Measurements from ENCODE around the gene TANC1. TPM values are rescaled to one million over a fixed set of nuclear protein-coding genes. Genes with fewer than 3 reads are reported as not detected.
"Not testable (repeated sequence)": the region's sequence is repeated elsewhere in the genome, so short reads cannot be mapped to it uniquely, and the experiment has no call there.

The TANC1 gene
- total RNA-seq, 2 experiments from 2014 or later, result 0.15 to 0.25 TPM

GRCh38 chr2:159077869-159078268 is 109.4 kb downstream of the TANC1 start:
- CTCF ChIA-PET, result no interaction called here
- POLR2A ChIA-PET, result no interaction called here

- CTCF ChIA-PET, result no interaction called here
- POLR2A ChIA-PET, result no interaction called here
Measured at GRCh38 chr2:159078443-159078842, 110.0 kb downstream of the TANC1 start.

- POLR2A ChIA-PET, result no interaction called here
- CTCF ChIA-PET, result no interaction called here
Measured at GRCh38 chr2:159080641-159081040, 112.2 kb downstream of the TANC1 start.

- CTCF ChIA-PET, result no interaction called here
- POLR2A ChIA-PET, result no interaction called here
Measured at GRCh38 chr2:159082119-159082518, 113.7 kb downstream of the TANC1 start.

GRCh38 chr2:159084384-159085370 is 116.2 kb downstream of the TANC1 start:
- POLR2A ChIA-PET, result no interaction called here

GRCh38 chr2:159086342-159086741 is 117.9 kb downstream of the TANC1 start:
- ChIA-PET CTCF (no interaction called here), POLR2A (no interaction called here)

More at GRCh38 chr2:159084384-159085370, 116.2 kb downstream of the TANC1 start:
- CTCF ChIA-PET, result no interaction called here

GRCh38 chr2:159086826-159087225 is 118.4 kb downstream of the TANC1 start:
- CTCF ChIA-PET, result no interaction called here
- POLR2A ChIA-PET, result no interaction called here

- POLR2A ChIA-PET, result no interaction called here
- CTCF ChIA-PET, result no interaction called here
Measured at GRCh38 chr2:159088906-159089305, 120.5 kb downstream of the TANC1 start.

- POLR2A ChIA-PET, result no interaction called here
- CTCF ChIA-PET, result no interaction called here
Measured at GRCh38 chr2:159089543-159089942, 121.1 kb downstream of the TANC1 start.

GRCh38 chr2:159090514-159091201 is 122.2 kb downstream of the TANC1 start:
- ChIA-PET POLR2A (no interaction called here), CTCF (no interaction called here)

- CTCF ChIA-PET, result no interaction called here
- POLR2A ChIA-PET, result no interaction called here
Measured at GRCh38 chr2:159091381-159091780, 122.9 kb downstream of the TANC1 start.

- ChIA-PET POLR2A (no interaction called here), CTCF (no interaction called here)
Measured at GRCh38 chr2:159091976-159092375, 123.5 kb downstream of the TANC1 start.

GRCh38 chr2:159093497-159093896 is 125.1 kb downstream of the TANC1 start:
- POLR2A ChIA-PET, result no interaction called here
- CTCF ChIA-PET, result no interaction called here

GRCh38 chr2:159094173-159094737 is 125.8 kb downstream of the TANC1 start:
- ChIA-PET CTCF (no interaction called here), POLR2A (no interaction called here)

- ChIA-PET CTCF (no interaction called here), POLR2A (no interaction called here)
Measured at GRCh38 chr2:159095813-159096212, 127.4 kb downstream of the TANC1 start.

GRCh38 chr2:159096302-159096855 is 127.9 kb downstream of the TANC1 start:
- CTCF ChIA-PET, POLR2A ChIA-PET: not testable (repeated sequence)

GRCh38 chr2:159096901-159097300 is 128.5 kb downstream of the TANC1 start:
- ChIA-PET POLR2A (no interaction called here), CTCF (no interaction called here)

- ChIA-PET CTCF (no interaction called here), POLR2A (no interaction called here)
Measured at GRCh38 chr2:159098361-159098760, 129.9 kb downstream of the TANC1 start.

GRCh38 chr2:159098921-159099411 is 130.5 kb downstream of the TANC1 start:
- CTCF ChIA-PET, result interaction anchor here (0.7 kb wide), 1 partner anchor 51 kb away, joined by 3 read pairs; no protein-coding TSS in a partner anchor
- POLR2A ChIA-PET, result no interaction called here

GRCh38 chr2:159101755-159102489 is 133.5 kb downstream of the TANC1 start:
- ChIA-PET CTCF (no interaction called here), POLR2A (no interaction called here)

Measured in activated CD8-positive, alpha-beta memory T cell treated with anti-CD3 and anti-CD28 coated beads for 36 hours (primary cell).